HEK293 (cell line): ENCODE measurements around the gene KLRC3.

ENCODE experiments used
- KLF8 ChIP-seq: fragments of 450-650 bp; formaldehyde crosslinking; IDR thresholded peaks from 2 replicates; pipeline ENCODE4 v1.5.1; 2016; ENCODE audit warnings: missing biosample characterization, missing genetic modification characterization
- SETDB1 ChIP-seq: IDR thresholded peaks from one replicate; pipeline ENCODE4 v1.6.1; 2017; ENCODE audit warnings: mild to moderate bottlenecking, low read length, moderate library complexity, mixed read lengths; ENCODE audit not compliant: insufficient read length
- SP3 ChIP-seq: fragments of 450-650 bp; formaldehyde crosslinking; IDR thresholded peaks from 2 replicates; pipeline ENCODE4 v1.5.1; 2016; ENCODE audit warnings: missing biosample characterization, missing genetic modification characterization
- SP7 ChIP-seq: fragments of 450-650 bp; formaldehyde crosslinking; IDR thresholded peaks from 2 replicates; pipeline ENCODE4 v1.5.1; 2016; ENCODE audit warnings: missing biosample characterization, missing genetic modification characterization
- TCF7L2 ChIP-seq: IDR thresholded peaks from 2 replicates; pipeline ENCODE4 v1.6.1; 2011; ENCODE audit warnings: low read depth, mild to moderate bottlenecking, inconsistent platforms, low read length, moderate library complexity, borderline replicate concordance
- ZBTB10 ChIP-seq: fragments of 450-650 bp; formaldehyde crosslinking; IDR thresholded peaks from 2 replicates; pipeline ENCODE4 v1.5.1; 2016; ENCODE audit warnings: missing biosample characterization, missing genetic modification characterization
- ZBTB20 ChIP-seq: fragments of 450-650 bp; formaldehyde crosslinking; IDR thresholded peaks from 2 replicates; pipeline ENCODE4 v1.5.1; 2016; ENCODE audit warnings: missing biosample characterization, missing genetic modification characterization
- ZBTB26 ChIP-seq: fragments of 450-650 bp; formaldehyde crosslinking; optimal IDR thresholded peaks from 2 replicates; pipeline ENCODE3; 2016; ENCODE audit warnings: missing biosample characterization, mild to moderate bottlenecking, missing genetic modification characterization
- ZBTB48 ChIP-seq: fragments of 450-650 bp; formaldehyde crosslinking; IDR thresholded peaks from 2 replicates; pipeline ENCODE4 v1.5.1; 2016; ENCODE audit warnings: missing biosample characterization, missing genetic modification characterization
- ZBTB8A ChIP-seq: fragments of 450-650 bp; formaldehyde crosslinking; IDR thresholded peaks from 2 replicates; pipeline ENCODE4 v1.5.1; 2016; ENCODE audit warnings: missing biosample characterization, missing genetic modification characterization
- ZFP37 ChIP-seq: fragments of 450-650 bp; formaldehyde crosslinking; IDR thresholded peaks from 2 replicates; pipeline ENCODE4 v1.5.1; 2016; ENCODE audit warnings: missing biosample characterization, missing genetic modification characterization
- ZNF19 ChIP-seq: fragments of 450-650 bp; formaldehyde crosslinking; IDR thresholded peaks from 2 replicates; pipeline ENCODE4; 2016; ENCODE audit warnings: missing biosample characterization, missing genetic modification characterization, low read depth
- ZNF202 ChIP-seq: fragments of 450-650 bp; formaldehyde crosslinking; IDR thresholded peaks from 2 replicates; pipeline ENCODE4 v1.5.1; 2016; ENCODE audit warnings: missing biosample characterization, missing genetic modification characterization, borderline replicate concordance
- ZNF211 ChIP-seq: fragments of 450-650 bp; formaldehyde crosslinking; IDR thresholded peaks from 2 replicates; pipeline ENCODE4 v1.5.1; 2016; ENCODE audit warnings: low read depth, missing biosample characterization, missing genetic modification characterization
- ZNF214 ChIP-seq: fragments of 450-650 bp; formaldehyde crosslinking; IDR thresholded peaks from 2 replicates; pipeline ENCODE4 v1.5.1; 2017; ENCODE audit warnings: missing biosample characterization, mild to moderate bottlenecking, missing genetic modification characterization, borderline replicate concordance
- ZNF311 ChIP-seq: fragments of 450-650 bp; formaldehyde crosslinking; IDR thresholded peaks from 2 replicates; pipeline ENCODE4 v1.5.1; 2017; ENCODE audit warnings: missing biosample characterization, missing genetic modification characterization, borderline replicate concordance
- ZNF416 ChIP-seq: fragments of 450-650 bp; formaldehyde crosslinking; IDR thresholded peaks from 2 replicates; pipeline ENCODE4 v1.5.1; 2016; ENCODE audit warnings: missing biosample characterization, missing genetic modification characterization
- ZNF501 ChIP-seq: fragments of 450-650 bp; formaldehyde crosslinking; IDR thresholded peaks from 2 replicates; pipeline ENCODE4 v1.5.1; 2016; ENCODE audit warnings: missing biosample characterization, missing genetic modification characterization
- ZNF513 ChIP-seq: fragments of 450-650 bp; IDR thresholded peaks from 2 replicates; pipeline ENCODE4 v1.5.1; 2018; ENCODE audit warnings: missing biosample characterization, missing genetic modification characterization
- ZNF521 ChIP-seq: fragments of 450-650 bp; formaldehyde crosslinking; IDR thresholded peaks from 2 replicates; pipeline ENCODE4 v1.5.1; 2017; ENCODE audit warnings: missing biosample characterization, mild to moderate bottlenecking, missing genetic modification characterization
- ZNF548 ChIP-seq: fragments of 450-650 bp; formaldehyde crosslinking; IDR thresholded peaks from 2 replicates; pipeline ENCODE4 v1.5.1; 2016; ENCODE audit warnings: missing biosample characterization, missing genetic modification characterization
- ZNF585B ChIP-seq: fragments of 450-650 bp; formaldehyde crosslinking; IDR thresholded peaks from 2 replicates; pipeline ENCODE4 v1.5.1; 2016; ENCODE audit warnings: missing biosample characterization, missing genetic modification characterization
- ZNF600 ChIP-seq: fragments of 450-650 bp; formaldehyde crosslinking; IDR thresholded peaks from 2 replicates; pipeline ENCODE4 v1.5.1; 2016; ENCODE audit warnings: missing biosample characterization, missing genetic modification characterization
- ZNF626 ChIP-seq: fragments of 450-650 bp; sonication (Bioruptor Pico); formaldehyde crosslinking; IDR thresholded peaks from 2 replicates; pipeline ENCODE4 v1.5.1; 2018; ENCODE audit warnings: missing biosample characterization, missing genetic modification characterization, inconsistent platforms
- ZXDB ChIP-seq: fragments of 450-650 bp; formaldehyde crosslinking; IDR thresholded peaks from 2 replicates; pipeline ENCODE4 v1.5.1; 2016; ENCODE audit warnings: missing biosample characterization, missing genetic modification characterization
- TF ChIP-seq, protein P1 (sequence below): fragments of 450-650 bp; formaldehyde crosslinking; IDR thresholded peaks from 2 replicates; pipeline ENCODE4 v1.5.1; 2016; ENCODE audit warnings: missing biosample characterization, missing genetic modification characterization
- TF ChIP-seq, protein P2 (sequence below): IDR thresholded peaks from 2 replicates; pipeline ENCODE4 v1.6.1; 2011; ENCODE audit warnings: mild to moderate bottlenecking, low read depth, low read length, borderline replicate concordance
- TF ChIP-seq, protein P3 (sequence below): fragments of 450-650 bp; formaldehyde crosslinking; IDR thresholded peaks from 2 replicates; pipeline ENCODE4 v1.5.1; 2016; ENCODE audit warnings: missing biosample characterization, missing genetic modification characterization

The KLRC3 gene

DNA sequence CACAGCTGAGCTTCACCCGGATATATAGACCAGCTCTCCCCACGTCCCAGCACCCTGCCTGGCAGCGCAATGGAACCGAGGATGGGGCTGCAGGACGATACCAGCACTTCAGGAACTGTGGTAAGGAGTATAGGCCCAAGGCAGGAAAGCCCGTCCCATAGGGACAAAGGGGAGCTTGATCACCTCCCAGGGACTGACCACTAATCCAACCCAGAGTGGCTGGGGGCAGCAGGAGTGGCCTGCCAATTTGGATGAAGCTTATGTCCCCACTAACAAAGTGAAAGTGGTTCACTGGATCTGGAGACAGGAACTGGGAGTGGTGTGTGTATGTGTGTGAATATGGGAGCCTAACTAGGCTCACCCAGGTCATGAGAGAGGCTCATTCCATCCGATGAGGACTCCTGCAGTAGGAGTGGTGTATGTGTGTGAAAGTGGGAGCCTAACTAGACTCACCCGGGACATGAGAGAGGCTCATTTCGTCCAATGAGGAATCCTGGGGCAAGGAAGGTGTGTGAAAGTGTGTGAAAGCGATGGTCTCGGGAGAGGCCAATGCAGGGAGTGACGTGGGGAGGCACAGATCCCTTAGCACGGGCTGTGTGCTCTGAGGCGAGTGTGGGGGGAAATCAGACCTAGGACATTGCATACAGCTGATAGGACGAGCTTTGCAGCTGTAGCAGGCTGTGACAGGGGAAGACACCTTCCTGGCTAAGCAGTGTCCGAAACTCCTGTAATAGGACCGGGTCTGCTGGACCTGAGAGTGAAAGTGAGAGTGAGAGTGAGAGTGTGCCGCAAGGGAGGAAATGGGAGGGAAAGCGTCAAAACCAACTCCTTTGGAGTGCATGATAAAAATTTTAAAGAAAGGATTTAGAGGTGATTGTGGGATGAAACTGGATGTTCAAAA lies 56.2 kb downstream of the KLRC3 start (continued):
- TF ChIP-seq ZNF600 (tag by site-specific recombination) (peak; percentile 81; the same call in 1 of the 2 replicates), TCF7L2 (no peak), ZNF214 (tag by site-specific recombination) (no peak), SP7 (tag by site-specific recombination) (no peak), ZXDB (tag by site-specific recombination) (peak; percentile 90), ZNF501 (tag by site-specific recombination) (peak; percentile 57; the same call in 1 of the 2 replicates), SP3 (peak; percentile 25; the same call in 1 of the 2 replicates), ZNF585B (tag by site-specific recombination) (no peak), ZBTB26 (tag by site-specific recombination) (peak; percentile 17), ZNF311 (no peak), KLF8 (peak; percentile 40; the same call in 1 of the 2 replicates), ZBTB10 (0 out of 2 replicates have a peak, but pooled peaks have one; percentile 44), ZBTB20 (tag by site-specific recombination) (peak; percentile 96), ZNF211 (tag by site-specific recombination) (no peak), SETDB1 (no peak), ZNF626 (no peak), ZBTB48 (tag by site-specific recombination) (peak; percentile 99), ZNF548 (no peak), ZNF19 (no peak), ZNF416 (tag by site-specific recombination) (no peak), ZNF202 (tag by site-specific recombination) (no peak), ZBTB8A (no peak), ZNF513 (tag by site-specific recombination) (no peak), ZFP37 (tag by site-specific recombination) (peak; percentile 63; the same call in 1 of the 2 replicates), ZNF521 (tag by site-specific recombination) (no peak)
- TF ChIP-seq, protein P1, sequence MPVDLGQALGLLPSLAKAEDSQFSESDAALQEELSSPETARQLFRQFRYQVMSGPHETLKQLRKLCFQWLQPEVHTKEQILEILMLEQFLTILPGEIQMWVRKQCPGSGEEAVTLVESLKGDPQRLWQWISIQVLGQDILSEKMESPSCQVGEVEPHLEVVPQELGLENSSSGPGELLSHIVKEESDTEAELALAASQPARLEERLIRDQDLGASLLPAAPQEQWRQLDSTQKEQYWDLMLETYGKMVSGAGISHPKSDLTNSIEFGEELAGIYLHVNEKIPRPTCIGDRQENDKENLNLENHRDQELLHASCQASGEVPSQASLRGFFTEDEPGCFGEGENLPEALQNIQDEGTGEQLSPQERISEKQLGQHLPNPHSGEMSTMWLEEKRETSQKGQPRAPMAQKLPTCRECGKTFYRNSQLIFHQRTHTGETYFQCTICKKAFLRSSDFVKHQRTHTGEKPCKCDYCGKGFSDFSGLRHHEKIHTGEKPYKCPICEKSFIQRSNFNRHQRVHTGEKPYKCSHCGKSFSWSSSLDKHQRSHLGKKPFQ (tag by site-specific recombination) = peak; percentile 90
- TF ChIP-seq, protein P2, sequence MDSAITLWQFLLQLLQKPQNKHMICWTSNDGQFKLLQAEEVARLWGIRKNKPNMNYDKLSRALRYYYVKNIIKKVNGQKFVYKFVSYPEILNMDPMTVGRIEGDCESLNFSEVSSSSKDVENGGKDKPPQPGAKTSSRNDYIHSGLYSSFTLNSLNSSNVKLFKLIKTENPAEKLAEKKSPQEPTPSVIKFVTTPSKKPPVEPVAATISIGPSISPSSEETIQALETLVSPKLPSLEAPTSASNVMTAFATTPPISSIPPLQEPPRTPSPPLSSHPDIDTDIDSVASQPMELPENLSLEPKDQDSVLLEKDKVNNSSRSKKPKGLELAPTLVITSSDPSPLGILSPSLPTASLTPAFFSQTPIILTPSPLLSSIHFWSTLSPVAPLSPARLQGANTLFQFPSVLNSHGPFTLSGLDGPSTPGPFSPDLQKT = no peak
- TF ChIP-seq, protein P3, sequence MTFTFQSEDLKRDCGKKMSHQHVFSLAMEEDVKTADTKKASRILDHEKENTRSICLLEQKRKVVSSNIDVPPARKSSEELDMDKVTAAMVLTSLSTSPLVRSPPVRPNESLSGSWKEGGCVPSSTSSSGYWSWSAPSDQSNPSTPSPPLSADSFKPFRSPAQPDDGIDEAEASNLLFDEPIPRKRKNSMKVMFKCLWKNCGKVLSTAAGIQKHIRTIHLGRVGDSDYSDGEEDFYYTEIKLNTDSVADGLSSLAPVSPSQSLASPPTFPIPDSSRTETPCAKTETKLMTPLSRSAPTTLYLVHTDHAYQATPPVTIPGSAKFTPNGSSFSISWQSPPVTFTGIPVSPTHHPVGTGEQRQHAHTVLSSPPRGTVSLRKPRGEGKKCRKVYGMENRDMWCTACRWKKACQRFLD = no peak
